CD8-positive, alpha-beta memory T cell (primary cell): ENCODE results near the gene NCK2. TPM values are rescaled to one million over a fixed set of nuclear protein-coding genes. Genes with fewer than 3 reads are reported as not detected.

Experiments
- CTCF ChIA-PET: fragments of 350-600 bp; sonication (Branson Sonifier 250); formaldehyde crosslinking; loops from one replicate; lab custom pipeline; 2021; ENCODE audit warnings: antibody characterized with exemption; lab: Charles Lee
- POLR2A ChIA-PET: fragments of 350-600 bp; sonication (Branson Sonifier 250); formaldehyde crosslinking; loops from one replicate; lab custom pipeline; 2021; ENCODE audit warnings: antibody characterized with exemption; lab: Charles Lee
- DNase-seq, 5 donors: peaks; one replicate each; pipeline versions ENCODE4 v3.0.0 to v3.0.0-alpha.2; 2020 to 2022; ENCODE audit warnings: mixed read lengths in 1 of 5
- H3K27ac ChIP-seq: one replicate; pipeline ENCODE4 v1.7.0; 2013; ENCODE audit warnings: low read depth, mild to moderate bottlenecking, low read length, moderate library complexity
- H3K27me3 ChIP-seq: 2 replicates; pipeline ENCODE4 v1.7.0; 2013; ENCODE audit warnings: low read length, mild to moderate bottlenecking; ENCODE audit not compliant: insufficient read depth, poor library complexity, severe bottlenecking
- H3K36me3 ChIP-seq: 2 replicates; pipeline ENCODE4 v1.7.0; 2013; ENCODE audit warnings: mild to moderate bottlenecking, low read length, moderate library complexity; ENCODE audit not compliant: insufficient read depth
- H3K4me1 ChIP-seq: 2 replicates; pipeline ENCODE4 v1.7.0; 2013; ENCODE audit warnings: mild to moderate bottlenecking, low read length, moderate library complexity; ENCODE audit not compliant: insufficient read depth
- H3K4me3 ChIP-seq: 2 replicates; pipeline ENCODE4 v1.7.0; 2013; ENCODE audit warnings: mild to moderate bottlenecking, low read length
- H3K9me3 ChIP-seq: 2 replicates; pipeline ENCODE4 v1.7.0; 2013; ENCODE audit warnings: mild to moderate bottlenecking, low read length
- H3K27ac Mint-ChIP-seq, 8 donors: one replicate each; pipeline ENCODE4 v1.8.0; 2020 to 2021; ENCODE audit warnings: mixed read lengths in 8 of 8, mild to moderate bottlenecking in 6 of 8, inconsistent platforms in 3 of 8, moderate library complexity in 3 of 8
- H3K27me3 Mint-ChIP-seq, 2 donors: one replicate each; pipeline ENCODE4 v1.8.0; 2020 to 2021; ENCODE audit warnings: mixed read lengths in 2 of 2, mild to moderate bottlenecking in 1 of 2, moderate library complexity in 1 of 2
- H3K36me3 Mint-ChIP-seq, 3 donors: one replicate each; pipeline ENCODE4 v1.8.0; 2020 to 2021; ENCODE audit warnings: mixed read lengths in 3 of 3, inconsistent platforms in 1 of 3, mild to moderate bottlenecking in 1 of 3
- H3K4me1 Mint-ChIP-seq, 3 donors: one replicate each; pipeline ENCODE4 v1.8.0; 2020 to 2021; ENCODE audit warnings: mixed read lengths in 3 of 3, inconsistent platforms in 1 of 3, mild to moderate bottlenecking in 1 of 3
- H3K4me3 Mint-ChIP-seq, 7 donors: one replicate each; pipeline ENCODE4 v1.8.0; 2020 to 2021; ENCODE audit warnings: mixed read lengths in 7 of 7, mild to moderate bottlenecking in 6 of 7, moderate library complexity in 4 of 7, inconsistent platforms in 2 of 7
- H3K9me3 Mint-ChIP-seq, 5 donors: one replicate each; pipeline ENCODE4 v1.8.0; 2020 to 2022; ENCODE audit warnings: mixed read lengths in 5 of 5, mild to moderate bottlenecking in 3 of 5, moderate library complexity in 2 of 5, inconsistent platforms in 1 of 5
- polyA plus RNA-seq: library from polyadenylated mRNA; unstranded; fragments of 300-500 nt; fragmentation: Illumina TruSeq; gene quantifications from one replicate; pipeline ENCODE4 v1.2.3, GENCODE V29; 2021
- total RNA-seq, 2 experiments: library from RNA; stranded (reverse); gene quantifications; one replicate each; pipeline ENCODE4 v1.2.3, GENCODE V29; 2021

Gene NCK2
- total and polyA plus RNA-seq, 3 experiments from 2014 or later = 72.4 to 77.9 (median 76.1) TPM

DNA sequence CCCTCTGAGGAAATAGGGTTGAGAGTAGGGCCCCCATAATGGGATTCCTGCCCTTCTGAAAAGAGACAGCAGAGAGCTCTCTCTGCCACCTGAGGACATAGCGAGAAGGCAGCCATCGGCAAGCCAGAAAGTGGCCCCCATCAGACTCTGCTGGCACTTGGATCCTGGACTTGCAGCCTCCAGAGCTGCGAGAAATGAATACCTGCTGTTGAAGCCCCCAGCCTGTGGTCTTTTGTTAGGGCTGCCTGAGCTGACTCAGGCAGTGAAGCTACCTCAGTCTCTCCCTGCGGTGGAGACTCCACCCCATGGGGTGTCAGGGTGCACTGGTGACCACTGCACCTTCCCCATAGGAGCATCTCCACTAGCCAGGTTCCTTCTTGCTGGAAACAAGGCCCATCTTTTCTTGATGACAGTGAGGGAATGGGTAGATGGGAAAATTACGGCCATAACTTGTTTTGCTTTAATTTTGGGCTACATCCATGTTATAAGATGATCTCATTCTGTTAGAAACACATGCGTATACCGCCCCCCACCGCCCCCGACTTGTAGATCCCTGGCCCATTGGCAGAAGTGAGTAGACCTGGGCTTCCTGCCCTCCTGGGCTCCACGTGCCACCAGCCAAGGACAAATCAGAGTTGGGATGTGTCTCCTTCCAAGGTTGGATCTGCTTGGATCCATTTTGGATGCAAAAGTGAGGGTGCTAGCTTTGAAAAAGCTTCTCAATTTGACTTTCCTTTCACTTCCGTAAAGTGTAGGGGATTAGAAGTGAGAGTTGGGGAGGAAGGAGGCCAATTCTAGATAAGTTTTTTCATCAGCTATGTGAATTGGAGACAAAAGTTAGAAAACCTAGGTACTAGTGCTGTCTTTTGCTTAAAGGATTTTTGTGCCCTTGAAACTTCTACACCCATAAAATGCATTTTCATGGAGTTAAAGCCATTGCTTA is 42.9 kb downstream of the NCK2 start:
- Histone ChIP-seq H3K27ac (no peak overlapping the region), H3K4me3 (peak overlapping the region; percentile 30), H3K27me3 (no peaks in the 10 kb centered on the region), H3K4me1 (peaks cover 97% of the 10 kb centered on the region), H3K9me3 (no peaks in the 10 kb centered on the region), H3K36me3 (no peaks in the 10 kb centered on the region)
- no peaks in the 10 kb centered on the region for H3K9me3 Mint-ChIP-seq
- H3K4me1 Mint-ChIP-seq = peaks cover 97 to 98% (median 98%) of the 10 kb centered on the region in 3 donors
- ChIA-PET POLR2A (interaction anchor here (0.6 to 2.3 kb wide), 7 partner anchors 10 to 309 kb away, joined by 3 to 12 read pairs (median 4); no protein-coding TSS in a partner anchor), CTCF (interaction anchor here (0.8 to 3.6 kb wide), 25 partner anchors 10 to 379 kb away, joined by 3 to 29 read pairs (median 4); no protein-coding TSS in a partner anchor)
- peaks cover 0 to 29% (median 4%) of the 10 kb centered on the region in 3 donors for H3K36me3 Mint-ChIP-seq
- H3K27ac Mint-ChIP-seq = peak overlapping the region; percentile 76 to 96 (median 94)
- DNase-seq = peak in 2 of 5 donors; percentile 66 to 83
- H3K27me3 Mint-ChIP-seq = peaks cover 0 to 4% of the 10 kb centered on the region in 2 donors
- peak overlapping the region; percentile 7 to 88 (median 78) for H3K4me3 Mint-ChIP-seq

GRCh38 chr2:105788670-105789290 is 44.1 kb downstream of the NCK2 start:
- Histone ChIP-seq H3K4me1 (peaks cover 97% of the 10 kb centered on the region), H3K27ac (no peak overlapping the region), H3K27me3 (no peaks in the 10 kb centered on the region), H3K9me3 (no peaks in the 10 kb centered on the region), H3K4me3 (no peak overlapping the region), H3K36me3 (no peaks in the 10 kb centered on the region)
- H3K4me3 Mint-ChIP-seq = peak overlapping the region in 6 of 7 donors; percentile 2 to 66 (median 31)
- no peak for DNase-seq
- H3K27ac Mint-ChIP-seq = peak overlapping the region; percentile 87 to 98 (median 94)
- H3K36me3 Mint-ChIP-seq = peaks cover 0 to 23% (median 7%) of the 10 kb centered on the region in 3 donors
- ChIA-PET CTCF (interaction anchor here (0.8 to 3.6 kb wide), 18 partner anchors 10 to 306 kb away, joined by 3 to 25 read pairs (median 4); no protein-coding TSS in a partner anchor), POLR2A (interaction anchor here (1.0 kb wide), 1 partner anchor 308 kb away, joined by 3 read pairs; no protein-coding TSS in a partner anchor)
- H3K9me3 Mint-ChIP-seq = no peaks in the 10 kb centered on the region
- peaks cover 97 to 98% (median 98%) of the 10 kb centered on the region in 3 donors for H3K4me1 Mint-ChIP-seq
- H3K27me3 Mint-ChIP-seq = peaks cover 0 to 4% of the 10 kb centered on the region in 2 donors

DNA sequence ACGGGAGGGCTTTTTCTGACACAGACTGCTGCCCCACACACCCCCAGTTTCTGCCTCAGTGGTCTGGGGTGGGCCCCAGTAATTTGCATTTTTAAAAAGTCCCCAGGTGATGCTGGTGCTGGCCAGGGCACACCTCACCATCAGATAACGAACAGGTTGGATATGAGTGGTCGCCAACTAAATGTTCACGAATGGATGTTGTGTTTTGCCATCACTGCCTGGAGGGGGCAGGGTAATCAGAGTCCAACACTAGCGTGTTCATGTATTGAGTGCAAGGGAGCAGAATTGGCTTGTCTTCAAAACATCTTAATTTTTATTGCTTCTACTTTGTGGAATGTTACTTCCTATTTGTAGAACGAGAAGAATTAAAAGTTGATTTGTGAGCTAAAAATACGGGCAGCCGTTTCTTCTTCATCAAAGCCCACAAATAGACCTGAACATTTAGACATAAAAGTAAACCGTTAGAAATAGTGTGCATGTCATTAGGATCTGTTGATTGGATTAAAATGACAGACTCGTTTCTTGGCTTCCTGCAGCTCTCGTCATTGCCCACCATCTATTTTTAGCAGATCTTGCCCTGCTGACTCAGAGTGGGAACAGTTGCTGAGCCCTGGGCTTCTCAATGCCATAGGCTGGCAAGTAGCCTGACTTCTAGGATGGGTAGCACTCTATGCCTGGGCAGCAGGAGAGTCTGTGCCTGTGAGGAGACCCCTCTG is 45.2 kb downstream of the NCK2 start:
- H3K27ac Mint-ChIP-seq = peak overlapping the region; percentile 90 to 98 (median 94)
- peaks cover 94% of the 10 kb centered on the region for H3K4me1 ChIP-seq
- ChIA-PET CTCF (interaction anchor here (0.6 to 2.1 kb wide), 13 partner anchors 10 to 315 kb away, joined by 3 to 7 read pairs (median 3); no protein-coding TSS in a partner anchor), POLR2A (interaction anchor here (1.0 kb wide), 1 partner anchor 12 kb away, joined by 3 read pairs; no protein-coding TSS in a partner anchor)
- H3K27me3 ChIP-seq = no peaks in the 10 kb centered on the region
- H3K4me3 ChIP-seq = peak overlapping the region; percentile 54
- H3K27ac ChIP-seq = peak overlapping the region; percentile 64
- no peaks in the 10 kb centered on the region for H3K9me3 Mint-ChIP-seq
- peak overlapping the region; percentile 73 to 92 (median 79) for H3K4me3 Mint-ChIP-seq
- H3K36me3 Mint-ChIP-seq = peaks cover 0 to 16% (median 7%) of the 10 kb centered on the region in 3 donors
- H3K4me1 Mint-ChIP-seq = peaks cover 91 to 98% (median 97%) of the 10 kb centered on the region in 3 donors
- no peaks in the 10 kb centered on the region for H3K36me3 ChIP-seq
- peak; percentile 51 to 84 (median 55) for DNase-seq
- peaks cover 0 to 4% of the 10 kb centered on the region in 2 donors for H3K27me3 Mint-ChIP-seq
- H3K9me3 ChIP-seq = no peaks in the 10 kb centered on the region

DNA sequence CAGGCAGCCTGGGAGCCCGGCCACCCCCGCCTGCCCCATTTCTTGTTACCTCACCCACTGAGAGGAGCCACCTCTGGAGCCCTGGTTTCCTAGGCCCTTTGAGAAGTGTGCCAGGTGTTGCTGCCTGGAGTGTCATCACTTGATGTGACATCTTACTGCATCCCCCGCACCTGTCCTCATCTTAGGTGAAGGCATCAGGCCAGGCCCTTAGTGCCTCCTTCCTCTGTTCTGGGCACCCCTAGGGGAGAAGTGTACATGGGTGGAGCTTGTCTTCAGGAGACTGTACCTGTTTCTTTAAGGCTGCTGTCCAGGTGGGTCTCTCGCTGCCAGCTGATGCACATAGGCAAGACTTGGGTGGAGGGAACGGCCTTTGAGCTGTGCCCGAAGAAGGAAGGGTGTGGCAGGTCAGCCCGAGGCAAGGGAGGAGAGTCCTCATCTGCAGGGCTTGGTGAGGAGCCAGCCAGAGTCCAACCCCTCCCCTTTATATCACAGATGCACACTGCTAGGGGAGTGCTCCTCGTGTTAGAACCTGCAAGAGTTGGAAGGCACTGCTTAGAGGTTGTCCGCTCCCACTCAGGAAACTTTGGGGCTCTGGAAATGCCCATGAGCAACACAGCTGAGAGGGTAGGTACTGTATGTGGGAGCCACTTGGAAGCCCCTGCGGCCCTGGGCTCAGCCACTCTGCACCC is 45.9 kb downstream of the NCK2 start:
- H3K9me3 ChIP-seq = no peaks in the 10 kb centered on the region

GRCh38 chr2:105791229-105791628 is 46.5 kb downstream of the NCK2 start:
- Mint-ChIP-seq H3K27ac (peak overlapping the region; percentile 90 to 98 (median 94)), H3K9me3 (no peaks in the 10 kb centered on the region), H3K4me1 (peaks cover 90 to 99% (median 97%) of the 10 kb centered on the region in 3 donors), H3K36me3 (peaks cover 0 to 11% (median 7%) of the 10 kb centered on the region in 3 donors), H3K4me3 (peak overlapping the region; percentile 73 to 92 (median 79)), H3K27me3 (peaks cover 0 to 3% of the 10 kb centered on the region in 2 donors)
- Histone ChIP-seq H3K9me3 (no peaks in the 10 kb centered on the region), H3K36me3 (no peaks in the 10 kb centered on the region), H3K27me3 (no peaks in the 10 kb centered on the region), H3K27ac (peak overlapping the region; percentile 64), H3K4me1 (peaks cover 95% of the 10 kb centered on the region), H3K4me3 (peak overlapping the region; percentile 54)
- ChIA-PET POLR2A (interaction anchor here (1.1 kb wide), 1 partner anchor 275 kb away, joined by 4 read pairs; no protein-coding TSS in a partner anchor), CTCF (interaction anchor here (1.1 to 2.1 kb wide), 4 partner anchors 12 to 313 kb away, joined by 3 to 7 read pairs (median 5); no protein-coding TSS in a partner anchor)
- DNase-seq = no peak

More for the DNA sequence above, 45.9 kb downstream of the NCK2 start:
- H3K27ac ChIP-seq = peak overlapping the region; percentile 64
- H3K4me3 ChIP-seq = peak overlapping the region; percentile 54
- H3K27ac Mint-ChIP-seq = peak overlapping the region; percentile 90 to 98 (median 94)
- H3K27me3 ChIP-seq = no peaks in the 10 kb centered on the region
- peaks cover 0 to 13% (median 7%) of the 10 kb centered on the region in 3 donors for H3K36me3 Mint-ChIP-seq
- H3K4me1 Mint-ChIP-seq = peaks cover 90 to 99% (median 97%) of the 10 kb centered on the region in 3 donors
- CTCF ChIA-PET = interaction anchor here (0.6 to 2.1 kb wide), 8 partner anchors 11 to 314 kb away, joined by 3 to 7 read pairs (median 3); no protein-coding TSS in a partner anchor
- POLR2A ChIA-PET = interaction anchor here (1.0 kb wide), 1 partner anchor 13 kb away, joined by 3 read pairs; no protein-coding TSS in a partner anchor
- H3K27me3 Mint-ChIP-seq = peaks cover 0 to 4% of the 10 kb centered on the region in 2 donors
- no peaks in the 10 kb centered on the region for H3K36me3 ChIP-seq
- peaks cover 95% of the 10 kb centered on the region for H3K4me1 ChIP-seq
- H3K9me3 Mint-ChIP-seq = no peaks in the 10 kb centered on the region
- DNase-seq = no peak
- peak overlapping the region; percentile 73 to 92 (median 79) for H3K4me3 Mint-ChIP-seq

GRCh38 chr2:105792561-105792960 is 47.8 kb downstream of the NCK2 start:
- Mint-ChIP-seq H3K27me3 (peaks cover 0 to 3% of the 10 kb centered on the region in 2 donors), H3K4me3 (peak overlapping the region; percentile 5 to 83 (median 78)), H3K27ac (peak overlapping the region; percentile 80 to 96 (median 94)), H3K4me1 (peaks cover 90 to 99% (median 97%) of the 10 kb centered on the region in 3 donors), H3K36me3 (peaks cover 0 to 9% (median 7%) of the 10 kb centered on the region in 3 donors), H3K9me3 (no peaks in the 10 kb centered on the region)
- Histone ChIP-seq H3K27me3 (no peaks in the 10 kb centered on the region), H3K4me3 (peak overlapping the region; percentile 5), H3K36me3 (no peaks in the 10 kb centered on the region), H3K9me3 (no peaks in the 10 kb centered on the region), H3K4me1 (peaks cover 95% of the 10 kb centered on the region), H3K27ac (no peak overlapping the region)
- CTCF ChIA-PET = interaction anchor here (1.2 to 1.9 kb wide), 2 partner anchors 301 to 302 kb away, joined by 4 read pairs; no protein-coding TSS in a partner anchor
- no peak for DNase-seq
- POLR2A ChIA-PET = interaction anchor here (1.1 kb wide), 1 partner anchor 273 kb away, joined by 4 read pairs; no protein-coding TSS in a partner anchor
